Vein endothelial cell (primary cell): ENCODE data around the gene ZNF548. TPM values are rescaled to one million over a fixed set of nuclear protein-coding genes. Genes with fewer than 3 reads are reported as not detected.

Experiments
- total RNA-seq: library from RNA; depleted of rRNA; stranded (reverse); fragments of >200 nt; gene quantifications from 2 replicates; pipeline ENCODE4 v1.2.3, GENCODE V29; 2012

The ZNF548 gene
- 14.2 and 16.3 TPM in 2 replicates for total RNA-seq

GRCh38 chr19:57389730-57390598, at the start of gene ZNF548:
TSS of gene ZNF548 (plus strand) at chr19:57389854. CDS start at chr19:57390100, 246 bp downstream.

GRCh38 chr19:57350877-57351805, 38.5 kb upstream of the ZNF548 start, which contains the start of gene ZNF304:
TSS of gene ZNF304 (plus strand) at chr19:57351271. CDS start at chr19:57351665, 394 bp downstream.

DNA sequence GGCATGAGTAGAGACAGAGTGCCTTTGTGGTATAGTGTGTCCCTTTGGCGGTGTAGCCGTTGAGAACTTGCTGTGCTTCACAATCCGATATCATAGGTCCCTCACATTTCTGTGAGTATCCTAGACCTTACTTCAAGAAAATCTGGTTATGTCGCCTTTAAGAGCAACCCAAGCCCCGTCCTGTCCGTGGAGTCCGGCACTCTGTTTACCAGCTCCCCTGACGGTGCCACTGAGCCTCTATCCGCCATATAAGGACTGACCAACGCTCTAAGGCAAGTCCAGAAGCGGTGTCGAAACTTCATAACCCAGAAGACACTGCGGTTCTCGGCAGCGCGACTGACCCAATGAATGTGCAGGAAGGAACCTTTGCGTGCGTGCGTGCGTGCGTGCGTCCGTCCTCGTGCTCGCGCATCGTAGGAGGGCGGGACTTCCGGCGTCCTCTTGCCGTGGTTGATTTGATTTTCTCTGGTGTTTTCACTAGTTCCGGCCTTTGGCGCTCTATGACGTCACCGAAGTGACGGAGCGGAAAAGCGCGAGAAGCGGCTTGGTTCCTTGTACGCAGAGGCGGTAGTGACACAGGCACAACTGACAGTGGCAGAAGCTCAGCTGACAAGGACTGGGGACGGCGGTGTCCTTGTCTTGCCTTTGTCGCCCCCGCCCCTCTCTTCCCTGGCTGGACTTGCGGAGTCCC, 26.5 kb upstream of the ZNF548 start, which contains the start of the genes TRAPPC2B and ZNF547:
TRAPPC2B (plus strand) TSS at position 555 of the 691 bp plus-strand sequence. CDS start 1,283 bp downstream, outside the sequence.
ZNF547 (plus strand) TSS at position 555 of the 691 bp plus-strand sequence. CDS start 5,005 bp downstream, outside the sequence.

GRCh38 chr19:57410877-57411671, 21.4 kb downstream of the ZNF548 start, which contains the start of gene ZNF17:
TSS of gene ZNF17 (plus strand) at chr19:57411161. CDS start at chr19:57413616, 2,455 bp downstream.

DNA sequence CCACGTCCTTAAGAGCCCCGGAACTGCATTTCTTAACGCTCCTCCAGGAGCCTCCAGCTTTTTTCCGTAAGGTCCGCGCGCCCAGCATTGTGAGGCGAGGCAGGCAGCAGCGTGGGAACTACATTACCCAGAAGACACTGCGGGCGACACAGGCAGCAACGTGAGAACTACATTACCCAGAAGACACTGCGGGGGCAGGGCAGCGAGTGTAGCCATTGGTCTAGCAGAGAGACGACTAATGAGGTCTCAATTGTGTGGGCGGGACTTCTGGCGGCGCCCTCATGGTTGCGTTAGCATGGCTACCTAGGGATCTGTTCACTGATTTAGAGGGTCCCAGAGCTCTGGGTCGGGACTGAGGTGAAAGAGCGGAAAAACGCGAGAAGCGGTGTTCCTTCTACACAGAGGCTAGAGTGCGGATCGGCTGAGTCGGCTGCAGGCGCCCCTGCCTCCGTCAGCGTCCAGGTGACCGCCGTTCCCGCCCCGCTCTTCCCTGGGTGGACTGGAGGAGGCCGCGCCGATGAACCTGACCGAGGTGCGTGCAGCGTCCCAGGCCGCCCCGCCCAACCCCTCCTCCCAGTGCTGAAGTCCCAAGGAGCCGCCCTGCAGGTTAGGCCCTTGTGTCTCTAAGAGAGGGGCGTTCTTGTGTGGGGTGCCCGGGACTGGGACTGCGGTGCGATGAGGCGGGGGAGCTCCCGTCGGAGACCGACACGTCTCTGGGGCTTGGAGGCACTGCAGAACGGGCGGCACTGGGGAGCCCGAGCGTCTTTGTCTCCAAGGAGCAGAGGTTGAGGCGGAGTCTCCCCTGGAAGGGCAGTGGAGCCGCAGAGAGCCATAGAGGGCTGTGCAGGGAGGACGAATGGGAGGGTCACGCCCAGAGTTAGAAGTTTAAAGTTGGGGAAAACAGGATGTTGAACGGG, 45.7 kb downstream of the ZNF548 start, which contains the start of gene ZNF749:
ZNF749 (plus strand) TSS at position 264 of the 917 bp plus-strand sequence; CDS start at position 518, 254 bp downstream.

Other genes starting within 250 kb of the ZNF548 start
- gene ZIM3, start 244.7 kb upstream of the ZNF548 start, total RNA-seq = not detected in 2 replicates
- not detected in 2 replicates for gene DUXA, start 222.4 kb upstream of the ZNF548 start, total RNA-seq
- 24.5 and 37.6 TPM in 2 replicates for gene ZNF264, start 198.4 kb upstream of the ZNF548 start, total RNA-seq
- gene AURKC, start 158.8 kb upstream of the ZNF548 start, total RNA-seq = 0.48 and 0.65 TPM in 2 replicates
- 23.8 and 24.7 TPM in 2 replicates for gene ZNF805, start 149.2 kb upstream of the ZNF548 start, total RNA-seq
- 74.9 and 77.1 TPM in 2 replicates for gene ZNF460, start 109.4 kb upstream of the ZNF548 start, total RNA-seq
- gene ZNF543, start 69.4 kb upstream of the ZNF548 start, total RNA-seq = 10.1 and 11.7 TPM in 2 replicates
- gene ZNF304, start 38.6 kb upstream of the ZNF548 start, total RNA-seq = 8.5 and 9.0 TPM in 2 replicates
- 9.1 and 10.1 TPM in 2 replicates for gene TRAPPC2B, start 26.3 kb upstream of the ZNF548 start, total RNA-seq
- gene ZNF547, start 26.3 kb upstream of the ZNF548 start, total RNA-seq = 1.6 and 2.9 TPM in 2 replicates
- 11.4 and 14.3 TPM in 2 replicates for gene ZNF17, start 21.3 kb downstream of the ZNF548 start, total RNA-seq
- 7.2 and 12.2 TPM in 2 replicates for gene ZNF749, start 45.5 kb downstream of the ZNF548 start, total RNA-seq
- gene VN1R1, start 67.3 kb downstream of the ZNF548 start, total RNA-seq = 0.98 and 1.1 TPM in 2 replicates
- 14.4 and 22.7 TPM in 2 replicates for gene ZNF772, start 87.7 kb downstream of the ZNF548 start, total RNA-seq
- 11.1 and 13.5 TPM in 2 replicates for gene ZNF419, start 97.9 kb downstream of the ZNF548 start, total RNA-seq
- gene ZNF773, start 110.1 kb downstream of the ZNF548 start, total RNA-seq = 13.0 and 15.0 TPM in 2 replicates
- gene ZNF549, start 137.5 kb downstream of the ZNF548 start, total RNA-seq = 4.2 and 4.6 TPM in 2 replicates
- 4.6 and 6.2 TPM in 2 replicates for gene ZNF550, start 170.0 kb downstream of the ZNF548 start, total RNA-seq
- gene ZNF416, start 189.1 kb downstream of the ZNF548 start, total RNA-seq = 6.2 and 6.8 TPM in 2 replicates
- gene ZIK1, start 194.3 kb downstream of the ZNF548 start, total RNA-seq = 4.6 and 5.7 TPM in 2 replicates
- 3.6 and 6.9 TPM in 2 replicates for gene ZNF530, start 210.0 kb downstream of the ZNF548 start, total RNA-seq
- 19.3 and 21.5 TPM in 2 replicates for gene ZNF134, start 224.4 kb downstream of the ZNF548 start, total RNA-seq
- 7.5 and 9.3 TPM in 2 replicates for gene ZNF211, start 243.3 kb downstream of the ZNF548 start, total RNA-seq